K562 (cell line): Measurements from ENCODE around the gene ZNF821. TPM values are rescaled to one million over a fixed set of nuclear protein-coding genes. Genes with fewer than 3 reads are reported as not detected.

ENCODE experiments used
- BDP1 ChIP-seq: IDR thresholded peaks from 3 replicates; pipeline ENCODE4 v1.6.1; 2011; ENCODE audit not compliant: insufficient read length, insufficient read depth
- BRD4 ChIP-seq: fragments of 200-600 bp; sonication (generic); IDR thresholded peaks from 2 replicates; pipeline ENCODE4 v1.6.1; 2017; ENCODE audit warnings: inconsistent platforms
- RBBP5 ChIP-seq: fragments of 200-600 bp; sonication (generic); IDR thresholded peaks from 2 replicates; pipeline ENCODE4 v1.6.1; 2012; ENCODE audit warnings: borderline replicate concordance, mild to moderate bottlenecking, low read length, control low read depth, inconsistent platforms; ENCODE audit not compliant: insufficient read depth, poor library complexity, severe bottlenecking
- REST ChIP-seq, 2 experiments: fragments of 450-650 bp; formaldehyde crosslinking in 1 of 2; IDR thresholded peaks; 2 replicates each; pipeline versions ENCODE4 v1.4.0 to v1.6.1; 2014 to 2020; ENCODE audit warnings: mild to moderate bottlenecking in 2 of 2, borderline replicate concordance in 1 of 2, low read depth in 1 of 2
- SRF ChIP-seq, 2 experiments: fragments of 250-450, 450-650 bp in 1 of 2; sonication (Bioruptor Pico) in 1 of 2; sonication (generic) in 1 of 2; formaldehyde crosslinking; IDR thresholded peaks; 2 replicates each; pipeline versions ENCODE4 v1.5.0 to v1.5.1; 2020 to 2022; ENCODE audit warnings: mild to moderate bottlenecking in 1 of 2, missing genetic modification reagents in 1 of 2
- ZC3H8 ChIP-seq: fragments of 450-650 bp; IDR thresholded peaks from 2 replicates; pipeline ENCODE4 v1.6.1; 2017
- ZNF316 ChIP-seq: fragments of 450-650 bp; IDR thresholded peaks from 2 replicates; pipeline ENCODE4 v1.6.1; 2016
- ZNF318 ChIP-seq, 2 experiments: fragments of 450-650 bp; IDR thresholded peaks; 2 replicates each; pipeline ENCODE4 v1.6.1; 2016; ENCODE audit warnings: mild to moderate bottlenecking in 2 of 2, borderline replicate concordance in 1 of 2, low read depth in 1 of 2, moderate library complexity in 1 of 2
- polyA plus RNA-seq, 8 experiments: library from polyadenylated mRNA; depleted of rRNA in 4 of 8; stranded (reverse) in 5 of 8; unstranded in 3 of 8; fragments of >200 nt; fragmentation: Nextera tagmentation in 2 of 8; fragmentation: Illumina TruSeq in 1 of 8; extraction: Ambion mirVana in 2 of 8; extraction: Trizol in 1 of 8; gene quantifications; 2 replicates each; pipeline versions ENCODE4 v1.2.1 to v1.2.3, GENCODE V29; 2011 to 2014; ENCODE audit warnings: inconsistent platforms in 1 of 8, missing spikeins in 1 of 8
- total RNA-seq, 7 experiments: library from RNA; depleted of rRNA in 6 of 7; stranded (reverse); fragments of >200 nt in 6 of 7; fragmentation: Illumina TruSeq in 2 of 7; extraction: Trizol in 2 of 7; gene quantifications; 2 replicates each; pipeline versions ENCODE4 v1.2.1 to v1.2.3, GENCODE V29; 2011 to 2021; ENCODE audit warnings: low replicate concordance in 1 of 7

Gene ZNF821
- total and polyA plus RNA-seq, 9 of the 15 experiments (the other 6 are each of a cell fraction or from before 2014, with no cell fraction given): 0.38 to 5.6 (median 3.6) TPM

GRCh38 chr16:71894921-71895678 is 11.1 kb upstream of the ZNF821 start, which contains the start of gene IST1 (continued):
- peak in 1 of 2 experiments; percentile 33; a peak in 1 of 4 replicates for TF ChIP-seq ZNF318 (IDR thresholded peaks at IDR 0.05; ENCODE audit: borderline replicate concordance in 1 of 2, low read depth in 1 of 2)
- TF ChIP-seq ZC3H8: 0 out of 2 replicates have a peak, but pooled peaks have one; percentile 49
- TF ChIP-seq REST (IDR thresholded peaks at IDR 0.05; ENCODE audit: borderline replicate concordance): peak; percentile 16; the same call in 1 of the 2 replicates
- TF ChIP-seq REST (CRISPR knock-in tag; IDR thresholded peaks at IDR 0.05; ENCODE audit: low read depth): no peak
- TF ChIP-seq RBBP5: peak; percentile 65
- no peak for TF ChIP-seq ZNF316
- TF ChIP-seq BDP1: no peak
- peak in 1 of 2 experiments; percentile 44; a peak in 1 of 4 replicates for TF ChIP-seq SRF (CRISPR knock-in tag; IDR thresholded peaks at IDR 0.05)
- TF ChIP-seq BRD4: 0 out of 2 replicates have a peak, but pooled peaks have one; percentile 77
